HepG2 (cell line): ENCODE measurements around the gene ZNF865.

ENCODE experiments used
- HOXA5 ChIP-seq: sonication (generic); formaldehyde crosslinking; IDR thresholded peaks from 2 replicates; pipeline ENCODE4 v1.4.0; 2020; ENCODE audit warnings: missing genetic modification reagents
- PHF20 ChIP-seq: sonication (generic); formaldehyde crosslinking; IDR thresholded peaks from 2 replicates; pipeline ENCODE4 v1.5.0; 2020; ENCODE audit warnings: mild to moderate bottlenecking, missing genetic modification reagents
- ZNF549 ChIP-seq: sonication (generic); formaldehyde crosslinking; IDR thresholded peaks from 2 replicates; pipeline ENCODE4 v1.5.0; 2020; ENCODE audit warnings: missing genetic modification reagents

- TF ChIP-seq ZNF549 (CRISPR knock-in tag) (no peak), PHF20 (CRISPR knock-in tag) (no peak), HOXA5 (CRISPR knock-in tag) (no peak)
Measured at GRCh38 chr19:55606471-55606787, 982 bp downstream of the ZNF865 start.
